Liver (tissue), 9 donors: ENCODE results near the gene B3GAT3. TPM values are rescaled to one million over a fixed set of nuclear protein-coding genes. Genes with fewer than 3 reads are reported as not detected.

ENCODE experiments used
- DNase-seq: peaks from one replicate; pipeline ENCODE4 v3.0.0-alpha.2; 2017; ENCODE audit warnings: low spot score
- H3K27ac ChIP-seq, 2 donors: one replicate each; pipeline ENCODE4 v1.7.0; 2013; ENCODE audit warnings: inconsistent platforms in 2 of 2, low read length in 2 of 2, control low read depth in 1 of 2, low read depth in 1 of 2, mild to moderate bottlenecking in 1 of 2
- H3K27me3 ChIP-seq, 4 donors: one replicate each; pipeline versions ENCODE4 v1.6.1 to v1.7.0; 2013; ENCODE audit warnings: low read length in 3 of 4, inconsistent platforms in 1 of 4, mild to moderate bottlenecking in 1 of 4, moderate library complexity in 1 of 4; ENCODE audit not compliant: control insufficient read depth in 4 of 4, insufficient read depth in 4 of 4
- H3K36me3 ChIP-seq, 4 donors: one replicate each; pipeline versions ENCODE4 v1.6.1 to v1.7.0; 2013; ENCODE audit warnings: low read length in 3 of 4, mild to moderate bottlenecking in 3 of 4, low read depth in 1 of 4, moderate library complexity in 1 of 4; ENCODE audit not compliant: control insufficient read depth in 4 of 4, insufficient read depth in 3 of 4
- H3K4me1 ChIP-seq, 4 donors: one replicate each; pipeline versions ENCODE4 v1.6.1 to v1.7.0; 2013; ENCODE audit warnings: low read length in 3 of 4, mild to moderate bottlenecking in 3 of 4, moderate library complexity in 1 of 4; ENCODE audit not compliant: control insufficient read depth in 4 of 4, insufficient read depth in 4 of 4
- H3K4me3 ChIP-seq, 3 donors: one replicate each; pipeline versions ENCODE4 v1.6.1 to v1.7.0; 2013; ENCODE audit warnings: low read length in 3 of 3, control low read depth in 1 of 3, low read depth in 1 of 3, mild to moderate bottlenecking in 1 of 3
- H3K9ac ChIP-seq, 2 donors: one replicate each; pipeline ENCODE4 v1.7.0; 2013; ENCODE audit warnings: low read length in 2 of 2, mild to moderate bottlenecking in 2 of 2, moderate library complexity in 2 of 2, control low read depth in 1 of 2, low read depth in 1 of 2
- H3K9me3 ChIP-seq, 4 donors: one replicate each; pipeline versions ENCODE4 v1.6.1 to v1.7.0; 2013; ENCODE audit warnings: low read length in 3 of 4; ENCODE audit not compliant: control insufficient read depth in 4 of 4
- EGR1 ChIP-seq, 2 donors: IDR thresholded peaks; 2 replicates each; pipeline ENCODE4 v1.6.1; 2016 to 2018; ENCODE audit warnings: antibody characterized with exemption in 2 of 2, low read depth in 2 of 2
- FOXA1 ChIP-seq: IDR thresholded peaks from 2 replicates; pipeline ENCODE4 v1.6.1; 2016; ENCODE audit warnings: antibody characterized with exemption
- FOXA2 ChIP-seq: IDR thresholded peaks from 2 replicates; pipeline ENCODE4 v1.6.1; 2016; ENCODE audit warnings: antibody characterized with exemption
- GABPA ChIP-seq, 2 donors: IDR thresholded peaks in 1 of 2; conservative IDR thresholded peaks in 1 of 2; 2 replicates each; pipeline ENCODE4 v1.6.1; 2016; ENCODE audit warnings: antibody characterized with exemption in 2 of 2, mild to moderate bottlenecking in 1 of 2, moderate library complexity in 1 of 2
- HNF4A ChIP-seq, 2 donors: conservative IDR thresholded peaks; 2 replicates each; pipeline ENCODE4 v1.6.1; 2016; ENCODE audit warnings: antibody characterized with exemption in 2 of 2, mild to moderate bottlenecking in 2 of 2
- HNF4G ChIP-seq: IDR thresholded peaks from 2 replicates; pipeline ENCODE4 v1.6.1; 2016; ENCODE audit warnings: antibody characterized with exemption
- JUND ChIP-seq, 2 donors: IDR thresholded peaks; 2 replicates each; pipeline ENCODE4 v1.6.1; 2016; ENCODE audit warnings: antibody characterized with exemption in 2 of 2
- NR2F2 ChIP-seq: IDR thresholded peaks from 2 replicates; pipeline ENCODE4 v1.6.1; 2016; ENCODE audit warnings: antibody characterized with exemption
- RAD21 ChIP-seq, 2 donors: IDR thresholded peaks; 2 replicates each; pipeline ENCODE4 v1.6.1; 2016; ENCODE audit warnings: antibody characterized with exemption in 2 of 2, mild to moderate bottlenecking in 2 of 2
- RXRA ChIP-seq, 2 donors: IDR thresholded peaks; 2 replicates each; pipeline ENCODE4 v1.6.1; 2017 to 2018; ENCODE audit warnings: antibody characterized with exemption in 2 of 2, mild to moderate bottlenecking in 1 of 2
- SP1 ChIP-seq: IDR thresholded peaks from 2 replicates; pipeline ENCODE4 v1.6.1; 2018; ENCODE audit warnings: antibody characterized with exemption, mild to moderate bottlenecking
- TAF1 ChIP-seq: conservative IDR thresholded peaks from 2 replicates; pipeline ENCODE4 v1.6.1; 2016; ENCODE audit warnings: antibody characterized with exemption, mild to moderate bottlenecking
- YY1 ChIP-seq: IDR thresholded peaks from 2 replicates; pipeline ENCODE4 v1.6.1; 2016; ENCODE audit warnings: antibody characterized with exemption, mild to moderate bottlenecking
- WGBS: extraction: QIAGEN DNeasy Blood & Tissue Kit; methylation state at CpG from one replicate; pipeline ENCODE4 v1.1.7; 2013; 5-methylcytosine and 5-hydroxymethylcytosine counted together
- polyA plus RNA-seq, 2 donors: library from polyadenylated mRNA; stranded (reverse) in 1 of 2; unstranded in 1 of 2; fragments of 200-250 nt in 1 of 2; fragments of >200 nt in 1 of 2; fragmentation: Nextera tagmentation in 1 of 2; extraction: Ambion mirVana in 1 of 2; gene quantifications; one replicate each; pipeline versions ENCODE4 v1.2.1 to v1.2.3, GENCODE V29; 2013 to 2015
- total RNA-seq, 2 donors: library from RNA; depleted of rRNA; stranded (reverse); fragments of >200 nt; gene quantifications; one replicate each; pipeline ENCODE4 v1.2.3, GENCODE V29; 2014
- TF ChIP-seq, protein P1 (sequence below): IDR thresholded peaks from 2 replicates; pipeline ENCODE4 v1.6.1; 2016; ENCODE audit warnings: antibody characterized with exemption
- TF ChIP-seq, protein P2 (sequence below): fragments of 150-350 bp; IDR thresholded peaks from 2 replicates; pipeline ENCODE4 v1.5.1; 2017; ENCODE audit warnings: improper control_type of control experiment, low read depth, low read length; ENCODE audit not compliant: missing input control
- TF ChIP-seq, protein P3 (sequence below): IDR thresholded peaks from 2 replicates; pipeline ENCODE4 v1.6.1; 2016; ENCODE audit warnings: antibody characterized with exemption
- TF ChIP-seq, protein P4 (sequence below): IDR thresholded peaks from 2 replicates; pipeline ENCODE4 v1.6.1; 2016; ENCODE audit warnings: antibody characterized with exemption
- TF ChIP-seq, protein P5 (sequence below): IDR thresholded peaks from 2 replicates; pipeline ENCODE4 v1.6.1; 2016; ENCODE audit warnings: antibody characterized with exemption, mild to moderate bottlenecking
- donor health status: healthy.
- donor health status: healthy.
- donor health status: healthy.
- donor health status: healthy.
- donor health status: healthy.

Gene B3GAT3
- total and polyA plus RNA-seq, 4 donors = 13.1 to 29.2 (median 17.8) TPM

DNA sequence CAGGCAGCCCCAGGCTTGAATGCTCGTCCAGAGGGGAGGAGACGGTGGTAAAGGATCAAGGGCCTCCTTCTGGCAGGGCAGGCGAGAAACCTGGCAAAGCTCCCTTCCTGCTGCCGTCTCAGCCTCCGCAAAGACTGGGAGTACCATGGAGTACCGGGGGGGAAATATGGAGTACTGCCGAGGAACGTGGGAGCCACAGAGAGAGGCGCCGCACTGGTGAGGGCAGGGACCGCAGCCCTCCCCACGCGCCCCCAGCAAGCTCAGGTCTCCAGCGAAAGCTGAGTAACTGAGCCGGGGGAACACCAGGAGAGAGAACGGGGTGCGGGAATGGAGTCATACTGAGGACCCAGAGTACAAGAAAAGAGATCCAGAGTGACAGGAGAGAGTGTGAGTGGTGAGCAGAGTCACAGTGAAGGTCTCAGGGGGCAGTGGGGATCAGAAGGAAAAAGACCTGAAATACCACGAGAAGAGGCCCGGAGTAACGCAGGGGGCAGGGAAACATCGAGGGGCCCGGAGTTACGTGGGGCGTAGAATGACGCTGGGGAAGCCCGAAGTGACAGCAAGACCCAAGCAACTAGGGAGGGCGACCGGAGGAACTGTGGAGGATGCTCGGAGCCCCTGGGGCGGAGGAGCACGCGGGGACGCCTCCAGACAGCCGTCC is 10.0 kb downstream of the B3GAT3 start:
- WGBS = 3% methylated on average over 34 of the region's 34 CpGs
- Histone ChIP-seq H3K9ac (peak overlapping the region; percentile 21 to 48), H3K27me3 (no peaks in the 10 kb centered on the region), H3K36me3 (peaks cover 0 to 19% (median 2%) of the 10 kb centered on the region in 4 donors), H3K9me3 (no peaks in the 10 kb centered on the region), H3K4me3 (peak overlapping the region; percentile 64 to 83 (median 76)), H3K27ac (peak overlapping the region; percentile 73 to 88), H3K4me1 (peaks cover 11 to 41% (median 25%) of the 10 kb centered on the region in 4 donors)
- no peak for DNase-seq
- TF ChIP-seq, protein P1, sequence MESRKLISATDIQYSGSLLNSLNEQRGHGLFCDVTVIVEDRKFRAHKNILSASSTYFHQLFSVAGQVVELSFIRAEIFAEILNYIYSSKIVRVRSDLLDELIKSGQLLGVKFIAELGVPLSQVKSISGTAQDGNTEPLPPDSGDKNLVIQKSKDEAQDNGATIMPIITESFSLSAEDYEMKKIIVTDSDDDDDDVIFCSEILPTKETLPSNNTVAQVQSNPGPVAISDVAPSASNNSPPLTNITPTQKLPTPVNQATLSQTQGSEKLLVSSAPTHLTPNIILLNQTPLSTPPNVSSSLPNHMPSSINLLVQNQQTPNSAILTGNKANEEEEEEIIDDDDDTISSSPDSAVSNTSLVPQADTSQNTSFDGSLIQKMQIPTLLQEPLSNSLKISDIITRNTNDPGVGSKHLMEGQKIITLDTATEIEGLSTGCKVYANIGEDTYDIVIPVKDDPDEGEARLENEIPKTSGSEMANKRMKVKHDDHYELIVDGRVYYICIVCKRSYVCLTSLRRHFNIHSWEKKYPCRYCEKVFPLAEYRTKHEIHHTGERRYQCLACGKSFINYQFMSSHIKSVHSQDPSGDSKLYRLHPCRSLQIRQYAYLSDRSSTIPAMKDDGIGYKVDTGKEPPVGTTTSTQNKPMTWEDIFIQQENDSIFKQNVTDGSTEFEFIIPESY = no peak
- TF ChIP-seq HNF4G = no peak
- TF ChIP-seq FOXA1 = no peak
- TF ChIP-seq YY1 = no peak
- no peak for TF ChIP-seq GABPA (IDR thresholded peaks at IDR 0.05 in 1 of 2, conservative IDR thresholded peaks at IDR 0.05 in 1 of 2)
- TF ChIP-seq HNF4A (conservative IDR thresholded peaks at IDR 0.05) = no peak
- no peak for TF ChIP-seq RXRA (IDR thresholded peaks at IDR 0.05)
- no peak for TF ChIP-seq TAF1
- TF ChIP-seq RAD21 (IDR thresholded peaks at IDR 0.05) = no peak
- TF ChIP-seq, protein P2, sequence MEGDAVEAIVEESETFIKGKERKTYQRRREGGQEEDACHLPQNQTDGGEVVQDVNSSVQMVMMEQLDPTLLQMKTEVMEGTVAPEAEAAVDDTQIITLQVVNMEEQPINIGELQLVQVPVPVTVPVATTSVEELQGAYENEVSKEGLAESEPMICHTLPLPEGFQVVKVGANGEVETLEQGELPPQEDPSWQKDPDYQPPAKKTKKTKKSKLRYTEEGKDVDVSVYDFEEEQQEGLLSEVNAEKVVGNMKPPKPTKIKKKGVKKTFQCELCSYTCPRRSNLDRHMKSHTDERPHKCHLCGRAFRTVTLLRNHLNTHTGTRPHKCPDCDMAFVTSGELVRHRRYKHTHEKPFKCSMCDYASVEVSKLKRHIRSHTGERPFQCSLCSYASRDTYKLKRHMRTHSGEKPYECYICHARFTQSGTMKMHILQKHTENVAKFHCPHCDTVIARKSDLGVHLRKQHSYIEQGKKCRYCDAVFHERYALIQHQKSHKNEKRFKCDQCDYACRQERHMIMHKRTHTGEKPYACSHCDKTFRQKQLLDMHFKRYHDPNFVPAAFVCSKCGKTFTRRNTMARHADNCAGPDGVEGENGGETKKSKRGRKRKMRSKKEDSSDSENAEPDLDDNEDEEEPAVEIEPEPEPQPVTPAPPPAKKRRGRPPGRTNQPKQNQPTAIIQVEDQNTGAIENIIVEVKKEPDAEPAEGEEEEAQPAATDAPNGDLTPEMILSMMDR = no peak
- TF ChIP-seq SP1 = no peak
- no peak for TF ChIP-seq FOXA2
- TF ChIP-seq NR2F2 = no peak
- TF ChIP-seq JUND (IDR thresholded peaks at IDR 0.05) = no peak
- TF ChIP-seq, protein P3, sequence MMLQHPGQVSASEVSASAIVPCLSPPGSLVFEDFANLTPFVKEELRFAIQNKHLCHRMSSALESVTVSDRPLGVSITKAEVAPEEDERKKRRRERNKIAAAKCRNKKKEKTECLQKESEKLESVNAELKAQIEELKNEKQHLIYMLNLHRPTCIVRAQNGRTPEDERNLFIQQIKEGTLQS = no peak
- TF ChIP-seq, protein P4, sequence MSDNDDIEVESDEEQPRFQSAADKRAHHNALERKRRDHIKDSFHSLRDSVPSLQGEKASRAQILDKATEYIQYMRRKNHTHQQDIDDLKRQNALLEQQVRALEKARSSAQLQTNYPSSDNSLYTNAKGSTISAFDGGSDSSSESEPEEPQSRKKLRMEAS = no peak
- no peak for TF ChIP-seq EGR1 (IDR thresholded peaks at IDR 0.05; ENCODE audit: low read depth in 2 of 2)
- TF ChIP-seq, protein P5, sequence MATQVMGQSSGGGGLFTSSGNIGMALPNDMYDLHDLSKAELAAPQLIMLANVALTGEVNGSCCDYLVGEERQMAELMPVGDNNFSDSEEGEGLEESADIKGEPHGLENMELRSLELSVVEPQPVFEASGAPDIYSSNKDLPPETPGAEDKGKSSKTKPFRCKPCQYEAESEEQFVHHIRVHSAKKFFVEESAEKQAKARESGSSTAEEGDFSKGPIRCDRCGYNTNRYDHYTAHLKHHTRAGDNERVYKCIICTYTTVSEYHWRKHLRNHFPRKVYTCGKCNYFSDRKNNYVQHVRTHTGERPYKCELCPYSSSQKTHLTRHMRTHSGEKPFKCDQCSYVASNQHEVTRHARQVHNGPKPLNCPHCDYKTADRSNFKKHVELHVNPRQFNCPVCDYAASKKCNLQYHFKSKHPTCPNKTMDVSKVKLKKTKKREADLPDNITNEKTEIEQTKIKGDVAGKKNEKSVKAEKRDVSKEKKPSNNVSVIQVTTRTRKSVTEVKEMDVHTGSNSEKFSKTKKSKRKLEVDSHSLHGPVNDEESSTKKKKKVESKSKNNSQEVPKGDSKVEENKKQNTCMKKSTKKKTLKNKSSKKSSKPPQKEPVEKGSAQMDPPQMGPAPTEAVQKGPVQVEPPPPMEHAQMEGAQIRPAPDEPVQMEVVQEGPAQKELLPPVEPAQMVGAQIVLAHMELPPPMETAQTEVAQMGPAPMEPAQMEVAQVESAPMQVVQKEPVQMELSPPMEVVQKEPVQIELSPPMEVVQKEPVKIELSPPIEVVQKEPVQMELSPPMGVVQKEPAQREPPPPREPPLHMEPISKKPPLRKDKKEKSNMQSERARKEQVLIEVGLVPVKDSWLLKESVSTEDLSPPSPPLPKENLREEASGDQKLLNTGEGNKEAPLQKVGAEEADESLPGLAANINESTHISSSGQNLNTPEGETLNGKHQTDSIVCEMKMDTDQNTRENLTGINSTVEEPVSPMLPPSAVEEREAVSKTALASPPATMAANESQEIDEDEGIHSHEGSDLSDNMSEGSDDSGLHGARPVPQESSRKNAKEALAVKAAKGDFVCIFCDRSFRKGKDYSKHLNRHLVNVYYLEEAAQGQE = no peak
